HepG2 (cell line): ENCODE results near the gene CHRNB4. TPM values are rescaled to one million over a fixed set of nuclear protein-coding genes. Genes with fewer than 3 reads are reported as not detected.

Experiments used
- ATF2 ChIP-seq: sonication (generic); formaldehyde crosslinking; IDR thresholded peaks from 2 replicates; pipeline ENCODE4 v1.4.0; 2020; ENCODE audit warnings: missing genetic modification reagents
- JUN ChIP-seq: sonication (generic); formaldehyde crosslinking; IDR thresholded peaks from 2 replicates; pipeline ENCODE4 v1.4.0; 2020; ENCODE audit warnings: mild to moderate bottlenecking, missing genetic modification reagents
- KLF6 ChIP-seq: IDR thresholded peaks from 2 replicates; pipeline ENCODE4 v1.8.0; 2016; ENCODE audit warnings: missing biosample characterization, missing genetic modification reagents
- MTERF4 ChIP-seq: sonication (generic); formaldehyde crosslinking; IDR thresholded peaks from 2 replicates; pipeline ENCODE4 v1.8.0; 2023; ENCODE audit warnings: mild to moderate bottlenecking, missing genetic modification reagents
- PPARG ChIP-seq: conservative IDR thresholded peaks from 2 replicates; pipeline ENCODE4 v1.6.1; 2016; ENCODE audit warnings: missing biosample characterization, missing genetic modification reagents
- RORA ChIP-seq: sonication (generic); formaldehyde crosslinking; IDR thresholded peaks from 2 replicates; pipeline ENCODE4 v1.5.0; 2020; ENCODE audit warnings: mild to moderate bottlenecking, missing genetic modification reagents, moderate library complexity
- SRF ChIP-seq: IDR thresholded peaks from 2 replicates; pipeline ENCODE4 v1.6.1; 2011; ENCODE audit warnings: mild to moderate bottlenecking, low read depth, low read length, moderate library complexity
- ZFP36 ChIP-seq: fragments of 150-350 bp; IDR thresholded peaks from 2 replicates; pipeline ENCODE4 v1.6.1; 2018; ENCODE audit warnings: borderline replicate concordance, low read length, low read depth; ENCODE audit not compliant: partially characterized antibody
- ZNF275 ChIP-seq: sonication (generic); formaldehyde crosslinking; IDR thresholded peaks from 2 replicates; pipeline ENCODE4 v1.8.0; 2022; ENCODE audit warnings: missing genetic modification reagents, mild to moderate bottlenecking, inconsistent platforms, borderline replicate concordance
- ZNF318 ChIP-seq: sonication (generic); formaldehyde crosslinking; IDR thresholded peaks from 2 replicates; pipeline ENCODE4 v1.4.0; 2020; ENCODE audit warnings: mild to moderate bottlenecking, missing genetic modification reagents
- ZNF569 ChIP-seq: sonication (generic); formaldehyde crosslinking; IDR thresholded peaks from 2 replicates; pipeline ENCODE4 v1.5.0; 2020; ENCODE audit warnings: mild to moderate bottlenecking, missing genetic modification reagents, moderate library complexity, borderline replicate concordance
- ZNF747 ChIP-seq: sonication (generic); formaldehyde crosslinking; IDR thresholded peaks from 2 replicates; pipeline ENCODE4 v1.8.1; 2023; ENCODE audit warnings: missing genetic modification reagents, mild to moderate bottlenecking, borderline replicate concordance
- ZNF780A ChIP-seq: sonication (generic); formaldehyde crosslinking; IDR thresholded peaks from 2 replicates; pipeline ENCODE4 v1.8.0; 2022; ENCODE audit warnings: mild to moderate bottlenecking, missing genetic modification reagents, moderate library complexity
- polyA plus RNA-seq, 8 experiments: library from polyadenylated mRNA; depleted of rRNA in 3 of 8; stranded (reverse) in 7 of 8; unstranded in 1 of 8; fragments of >200 nt; fragmentation: Illumina TruSeq in 4 of 8; extraction: Trizol in 4 of 8; gene quantifications; 2 replicates each; pipeline versions ENCODE4 v1.2.1 to v1.2.3, GENCODE V29; 2011 to 2016; ENCODE audit warnings: low read depth in 4 of 8, missing spikeins in 1 of 8, mixed read lengths in 1 of 8; ENCODE audit not compliant: insufficient read depth in 1 of 8
- total RNA-seq, 5 experiments: library from RNA; depleted of rRNA; stranded (reverse); fragments of >200 nt; fragmentation: Illumina TruSeq; extraction: Trizol; gene quantifications; 2 replicates each; pipeline ENCODE4 v1.2.3, GENCODE V29; 2016; ENCODE audit warnings: low read depth in 1 of 5
- TF ChIP-seq, protein P1 (sequence below): sonication (generic); formaldehyde crosslinking; IDR thresholded peaks from 2 replicates; pipeline ENCODE4 v1.5.1; 2020; ENCODE audit warnings: mild to moderate bottlenecking, missing genetic modification reagents, moderate library complexity

CHRNB4 gene
- total and polyA plus RNA-seq, 2 of the 13 experiments (the other 11 are each of a cell fraction or from before 2014, with no cell fraction given) = not detected

GRCh38 chr15:78617516-78617915, 23.5 kb downstream of the CHRNB4 start (continued):
- TF ChIP-seq, protein P1, sequence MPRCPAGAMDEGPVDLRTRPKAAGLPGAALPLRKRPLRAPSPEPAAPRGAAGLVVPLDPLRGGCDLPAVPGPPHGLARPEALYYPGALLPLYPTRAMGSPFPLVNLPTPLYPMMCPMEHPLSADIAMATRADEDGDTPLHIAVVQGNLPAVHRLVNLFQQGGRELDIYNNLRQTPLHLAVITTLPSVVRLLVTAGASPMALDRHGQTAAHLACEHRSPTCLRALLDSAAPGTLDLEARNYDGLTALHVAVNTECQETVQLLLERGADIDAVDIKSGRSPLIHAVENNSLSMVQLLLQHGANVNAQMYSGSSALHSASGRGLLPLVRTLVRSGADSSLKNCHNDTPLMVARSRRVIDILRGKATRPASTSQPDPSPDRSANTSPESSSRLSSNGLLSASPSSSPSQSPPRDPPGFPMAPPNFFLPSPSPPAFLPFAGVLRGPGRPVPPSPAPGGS = no peak
- TF ChIP-seq ZNF318 (no peak), ZNF747 (CRISPR knock-in tag) (no peak), ZNF275 (CRISPR knock-in tag) (no peak), SRF (no peak), KLF6 (no peak), ZFP36 (no peak), ATF2 (no peak), MTERF4 (CRISPR knock-in tag) (no peak), RORA (CRISPR knock-in tag) (no peak), ZNF569 (CRISPR knock-in tag) (no peak), ZNF780A (no peak), PPARG (CRISPR knock-in tag) (no peak), JUN (CRISPR knock-in tag) (no peak)
- TF ChIP-seq, all 625 proteins: peak for 0
